DOHH2 (cell line): ENCODE measurements around the gene FALEC.
A peak's percentile ranks its signal among the peaks of the same experiment; 100 is the strongest.
"Not testable (repeated sequence)": the region's sequence is repeated elsewhere in the genome, so short reads cannot be mapped to it uniquely, and the experiment has no call there.

ENCODE experiments used
- H3F3A ChIP-seq: fragments of 200-600 bp; sonication (generic), shearing (Covaris generic); 2 replicates; pipeline ENCODE4 v1.6.0; 2016; ENCODE audit warnings: antibody characterized with exemption, mild to moderate bottlenecking; ENCODE audit not compliant: control insufficient read depth, insufficient read depth
- H3K27ac ChIP-seq: fragments of 200-600 bp; sonication (generic); 2 replicates; pipeline ENCODE4 v1.5.1; 2014; ENCODE audit warnings: low read depth, mild to moderate bottlenecking, low read length, moderate library complexity
- H3K27me3 ChIP-seq: fragments of 200-600 bp; sonication (generic); 2 replicates; pipeline ENCODE4 v1.6.1; 2014; ENCODE audit warnings: mild to moderate bottlenecking, low read length, mixed read lengths; ENCODE audit not compliant: control insufficient read depth
- H3K36me3 ChIP-seq: fragments of 200-600 bp; sonication (generic); 2 replicates; pipeline ENCODE4 v1.6.1; 2014; ENCODE audit warnings: mild to moderate bottlenecking, low read length, moderate library complexity, mixed read lengths; ENCODE audit not compliant: control insufficient read depth
- H3K4me1 ChIP-seq: fragments of 200-600 bp; sonication (generic); 2 replicates; pipeline ENCODE4 v1.6.1; 2014; ENCODE audit warnings: mild to moderate bottlenecking, low read length, mixed read lengths; ENCODE audit not compliant: control insufficient read depth
- H3K4me2 ChIP-seq: fragments of 200-600 bp; sonication (generic); 2 replicates; pipeline ENCODE4 v1.6.0; 2014; ENCODE audit warnings: mild to moderate bottlenecking, low read length, moderate library complexity
- H3K4me3 ChIP-seq: fragments of 200-600 bp; sonication (generic); 2 replicates; pipeline ENCODE4 v1.5.1; 2014; ENCODE audit warnings: mild to moderate bottlenecking, low read length, mixed read lengths
- H3K79me2 ChIP-seq: fragments of 200-600 bp; sonication (generic); 2 replicates; pipeline ENCODE4 v1.6.1; 2014; ENCODE audit warnings: mild to moderate bottlenecking, low read length, mixed read lengths; ENCODE audit not compliant: control insufficient read depth
- H3K9me2 ChIP-seq: fragments of 200-600 bp; sonication (generic); replicated peaks from 2 replicates; pipeline ENCODE4 v1.6.1; 2014; ENCODE audit warnings: mild to moderate bottlenecking, low read length, mixed read lengths; ENCODE audit not compliant: control insufficient read depth
- H3K9me3 ChIP-seq: fragments of 200-600 bp; sonication (generic); 2 replicates; pipeline ENCODE4 v1.6.1; 2014; ENCODE audit warnings: antibody characterized with exemption, low read length, mixed read lengths; ENCODE audit not compliant: control insufficient read depth, insufficient read depth
- H4K20me1 ChIP-seq: fragments of 200-600 bp; sonication (generic); 2 replicates; pipeline ENCODE4 v1.6.0; 2014; ENCODE audit warnings: low read depth, mild to moderate bottlenecking, antibody characterized with exemption, low read length, moderate library complexity; ENCODE audit not compliant: control insufficient read depth, insufficient read depth
- EZH2phosphoT487 ChIP-seq: fragments of 200-600 bp; sonication (generic); IDR thresholded peaks from 2 replicates; pipeline ENCODE4 v1.6.1; 2017; ENCODE audit warnings: borderline replicate concordance, mild to moderate bottlenecking, antibody characterized with exemption, low read length, moderate library complexity, mixed read lengths
- TF ChIP-seq, protein P1 (sequence below): fragments of 200-600 bp; sonication (generic); IDR thresholded peaks from one replicate; pipeline ENCODE4 v1.5.1; 2014; ENCODE audit warnings: antibody characterized with exemption, mild to moderate bottlenecking, low read depth, low read length; ENCODE audit not compliant: poor library complexity, severe bottlenecking

The FALEC gene

DNA sequence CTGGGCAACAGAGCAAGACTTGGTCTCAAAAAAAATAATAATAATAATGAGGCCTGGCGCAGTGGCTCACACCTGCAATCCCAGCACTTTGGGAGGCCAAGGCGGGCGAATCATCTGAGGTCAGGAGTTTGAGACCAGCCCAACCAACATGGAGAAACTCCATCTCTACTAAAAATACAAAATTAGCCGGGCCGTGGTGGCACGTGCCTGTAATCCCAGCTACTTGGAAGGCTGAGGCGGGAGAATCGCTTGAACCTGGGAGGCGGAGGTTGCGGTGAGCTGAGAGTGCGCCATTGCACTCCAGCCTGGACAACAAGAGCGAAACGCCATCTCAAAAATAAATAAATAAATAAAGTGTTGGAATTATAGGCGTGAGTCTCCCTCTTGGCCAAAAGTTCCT is 66.4 kb downstream of the FALEC start:
- not testable (repeated sequence) for H3K27me3 ChIP-seq, H3K9me2 ChIP-seq, H3K4me3 ChIP-seq, H3F3A ChIP-seq, H3K9me3 ChIP-seq, H3K4me2 ChIP-seq, H3K27ac ChIP-seq
- H4K20me1 ChIP-seq, result peaks cover 20% of the 10 kb centered on the region
- H3K36me3 ChIP-seq, result peaks cover 27% of the 10 kb centered on the region
- peaks cover 24% of the 10 kb centered on the region for H3K4me1 ChIP-seq
- peaks cover 33% of the 10 kb centered on the region for H3K79me2 ChIP-seq

DNA sequence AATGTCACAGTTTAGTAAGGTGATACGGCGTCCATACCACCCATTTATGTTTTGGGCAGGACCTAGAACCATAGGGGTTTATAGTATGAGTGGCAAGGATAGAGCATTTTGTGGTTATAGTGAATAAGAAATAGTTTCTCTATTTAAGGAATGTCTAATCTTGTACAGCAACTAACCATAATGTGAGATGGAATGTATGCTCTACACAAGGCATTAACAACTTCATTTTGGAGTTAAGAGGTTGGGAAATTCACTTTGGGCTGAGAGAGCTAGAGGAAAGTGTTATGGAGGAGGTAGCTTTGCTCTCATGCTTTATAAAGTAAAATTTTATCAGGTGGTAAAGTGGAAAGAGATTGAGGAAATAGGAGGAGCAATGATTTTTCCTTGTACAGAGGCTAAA is 66.8 kb downstream of the FALEC start:
- Histone ChIP-seq H4K20me1 (peaks cover 16% of the 10 kb centered on the region), H3K36me3 (peaks cover 23% of the 10 kb centered on the region), H3K9me2 (no peaks in the 10 kb centered on the region), H3K4me3 (no peak overlapping the region), H3K27ac (no peak overlapping the region), H3K9me3 (no peaks in the 10 kb centered on the region), H3K79me2 (peaks cover 29% of the 10 kb centered on the region), H3K4me1 (peaks cover 20% of the 10 kb centered on the region), H3K4me2 (0 out of 2 replicates have a peak overlapping the region, but pooled peaks have one; percentile 3), H3K27me3 (no peaks in the 10 kb centered on the region), H3F3A (peaks cover 3% of the 10 kb centered on the region; the same call in 1 of the 2 replicates)
- TF ChIP-seq, protein P1, sequence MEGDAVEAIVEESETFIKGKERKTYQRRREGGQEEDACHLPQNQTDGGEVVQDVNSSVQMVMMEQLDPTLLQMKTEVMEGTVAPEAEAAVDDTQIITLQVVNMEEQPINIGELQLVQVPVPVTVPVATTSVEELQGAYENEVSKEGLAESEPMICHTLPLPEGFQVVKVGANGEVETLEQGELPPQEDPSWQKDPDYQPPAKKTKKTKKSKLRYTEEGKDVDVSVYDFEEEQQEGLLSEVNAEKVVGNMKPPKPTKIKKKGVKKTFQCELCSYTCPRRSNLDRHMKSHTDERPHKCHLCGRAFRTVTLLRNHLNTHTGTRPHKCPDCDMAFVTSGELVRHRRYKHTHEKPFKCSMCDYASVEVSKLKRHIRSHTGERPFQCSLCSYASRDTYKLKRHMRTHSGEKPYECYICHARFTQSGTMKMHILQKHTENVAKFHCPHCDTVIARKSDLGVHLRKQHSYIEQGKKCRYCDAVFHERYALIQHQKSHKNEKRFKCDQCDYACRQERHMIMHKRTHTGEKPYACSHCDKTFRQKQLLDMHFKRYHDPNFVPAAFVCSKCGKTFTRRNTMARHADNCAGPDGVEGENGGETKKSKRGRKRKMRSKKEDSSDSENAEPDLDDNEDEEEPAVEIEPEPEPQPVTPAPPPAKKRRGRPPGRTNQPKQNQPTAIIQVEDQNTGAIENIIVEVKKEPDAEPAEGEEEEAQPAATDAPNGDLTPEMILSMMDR, result no peak
- TF ChIP-seq EZH2phosphoT487, result no peak
